Smooth muscle cell (in vitro differentiated cells): ENCODE measurements around the gene ASB11. TPM values are rescaled to one million over a fixed set of nuclear protein-coding genes. Genes with fewer than 3 reads are reported as not detected.
"Not testable (repeated sequence)": the region's sequence is repeated elsewhere in the genome, so short reads cannot be mapped to it uniquely, and the experiment has no call there.

Experiments
- DNase-seq: peaks from one replicate; lab custom pipeline; 2025; ENCODE audit not compliant: unreplicated experiment; lab: John Stamatoyannopoulos, UW
- H2AFZ ChIP-seq: fragments of 200-600 bp; sonication (generic); 2 replicates; pipeline ENCODE4 v1.6.0; 2016; ENCODE audit warnings: antibody characterized with exemption, low read depth, mild to moderate bottlenecking
- H3F3A ChIP-seq: fragments of 200-600 bp; sonication (generic); 2 replicates; pipeline ENCODE4 v1.6.0; 2017; ENCODE audit warnings: antibody characterized with exemption, low read depth
- H3K27ac ChIP-seq: fragments of 200-600 bp; sonication (generic); 2 replicates; pipeline ENCODE4 v1.5.1; 2016; ENCODE audit warnings: low read depth, mild to moderate bottlenecking
- H3K27me3 ChIP-seq: fragments of 200-600 bp; sonication (generic); 2 replicates; pipeline ENCODE4 v1.6.1; 2016; ENCODE audit warnings: low read depth, mild to moderate bottlenecking
- H3K36me3 ChIP-seq: fragments of 200-600 bp; sonication (generic); 2 replicates; pipeline ENCODE4 v1.5.1; 2016; ENCODE audit warnings: low read depth
- H3K4me1 ChIP-seq: fragments of 200-600 bp; sonication (generic); 2 replicates; pipeline ENCODE4 v1.5.1; 2016; ENCODE audit warnings: low read depth
- H3K4me2 ChIP-seq: fragments of 200-600 bp; sonication (generic); 2 replicates; pipeline ENCODE4 v1.6.0; 2016; ENCODE audit warnings: mild to moderate bottlenecking
- H3K4me3 ChIP-seq: fragments of 200-600 bp; sonication (generic); 2 replicates; pipeline ENCODE4 v1.5.1; 2016; ENCODE audit warnings: mild to moderate bottlenecking
- H3K79me2 ChIP-seq: fragments of 200-600 bp; sonication (generic); 2 replicates; pipeline ENCODE4 v1.6.0; 2016; ENCODE audit warnings: low read depth, mild to moderate bottlenecking
- H3K9ac ChIP-seq: fragments of 200-600 bp; sonication (generic); 2 replicates; pipeline ENCODE4 v1.6.0; 2016; ENCODE audit warnings: low read depth
- H3K9me3 ChIP-seq: fragments of 200-600 bp; sonication (generic); replicated peaks from 2 replicates; pipeline ENCODE4 v1.5.1; 2016; ENCODE audit warnings: low read depth
- H4K20me1 ChIP-seq: fragments of 200-600 bp; sonication (generic); 2 replicates; pipeline ENCODE4 v1.6.0; 2016; ENCODE audit warnings: low read depth
- CTCF ChIP-seq: fragments of 200-600 bp; sonication (generic); IDR thresholded peaks from 2 replicates; pipeline ENCODE4 v1.5.1; 2017; ENCODE audit warnings: borderline replicate concordance, mild to moderate bottlenecking, antibody characterized with exemption; ENCODE audit not compliant: insufficient read depth, poor library complexity, severe bottlenecking
- WGBS: methylation state at CpG from one replicate; pipeline ENCODE4 v1.1.7; 2016; ENCODE audit warnings: low lambda C conversion rate; 5-methylcytosine and 5-hydroxymethylcytosine counted together
- polyA plus RNA-seq: library from polyadenylated mRNA; unstranded; fragments of >200 nt; fragmentation: Nextera tagmentation; extraction: Ambion mirVana; gene quantifications from 2 replicates; pipeline ENCODE4 v1.2.1, GENCODE V29; 2016
- total RNA-seq: library from RNA; depleted of rRNA; stranded (reverse); fragments of >200 nt; gene quantifications from 2 replicates; pipeline ENCODE4 v1.2.3, GENCODE V29; 2014

Gene ASB11
- total and polyA plus RNA-seq, 2 experiments from 2014 or later, result not detected

GRCh38 chrX:15319075-15319474 lies 3.6 kb upstream of the ASB11 start:
- H3K4me2 ChIP-seq, result no peak overlapping the region
- WGBS, result 87% methylated on average over 4 of the region's 4 CpGs

GRCh38 chrX:15314472-15314871 lies 968 bp downstream of the ASB11 start:
- Histone ChIP-seq H3K36me3 (no peaks in the 10 kb centered on the region), H2AFZ (no peak overlapping the region), H3K9me3 (no peaks in the 10 kb centered on the region), H4K20me1 (no peaks in the 10 kb centered on the region), H3K27ac (no peak overlapping the region), H3F3A (no peaks in the 10 kb centered on the region), H3K4me2 (no peak overlapping the region), H3K9ac (no peak overlapping the region), H3K79me2 (no peaks in the 10 kb centered on the region), H3K4me3 (no peak overlapping the region), H3K27me3 (no peaks in the 10 kb centered on the region), H3K4me1 (no peaks in the 10 kb centered on the region)
- DNase-seq, result no peak
- 61% methylated on average over 2 of the region's 2 CpGs for WGBS
- no peak for TF ChIP-seq CTCF

More at GRCh38 chrX:15319075-15319474, 3.6 kb upstream of the ASB11 start:
- H3F3A ChIP-seq, result no peaks in the 10 kb centered on the region
- H3K27ac ChIP-seq, result no peak overlapping the region
- H4K20me1 ChIP-seq, result no peaks in the 10 kb centered on the region
- H2AFZ ChIP-seq, result no peak overlapping the region
- TF ChIP-seq CTCF, result no peak
- no peaks in the 10 kb centered on the region for H3K27me3 ChIP-seq
- H3K79me2 ChIP-seq, result no peaks in the 10 kb centered on the region
- no peaks in the 10 kb centered on the region for H3K4me1 ChIP-seq
- no peaks in the 10 kb centered on the region for H3K9me3 ChIP-seq
- H3K36me3 ChIP-seq, result no peaks in the 10 kb centered on the region
- DNase-seq, result no peak
- H3K9ac ChIP-seq, result no peak overlapping the region
- H3K4me3 ChIP-seq, result no peak overlapping the region

GRCh38 chrX:15311119-15311518 lies 4.3 kb downstream of the ASB11 start:
- no peaks in the 10 kb centered on the region for H3K36me3 ChIP-seq
- DNase-seq, result no peak
- H3K4me2 ChIP-seq, result no peak overlapping the region
- H3K4me1 ChIP-seq, result no peaks in the 10 kb centered on the region
- H3F3A ChIP-seq, result no peaks in the 10 kb centered on the region
- no peak overlapping the region for H3K27ac ChIP-seq
- no peak overlapping the region for H3K9ac ChIP-seq
- H3K27me3 ChIP-seq, result no peaks in the 10 kb centered on the region
- no peak overlapping the region for H2AFZ ChIP-seq
- no peak overlapping the region for H3K4me3 ChIP-seq
- no peaks in the 10 kb centered on the region for H4K20me1 ChIP-seq
- no peak for TF ChIP-seq CTCF
- no peaks in the 10 kb centered on the region for H3K9me3 ChIP-seq
- WGBS, result 88% methylated on average over 3 of the region's 3 CpGs
- H3K79me2 ChIP-seq, result no peaks in the 10 kb centered on the region

GRCh38 chrX:15310117-15310516 lies 5.3 kb downstream of the ASB11 start:
- Histone ChIP-seq H3K9me3 (no peaks in the 10 kb centered on the region), H3K36me3 (no peaks in the 10 kb centered on the region), H3K4me3 (no peak overlapping the region), H4K20me1 (no peaks in the 10 kb centered on the region), H3K27ac (no peak overlapping the region), H3K79me2 (no peaks in the 10 kb centered on the region), H3K4me1 (no peaks in the 10 kb centered on the region), H3F3A (no peaks in the 10 kb centered on the region), H3K4me2 (no peak overlapping the region), H3K9ac (no peak overlapping the region), H2AFZ (no peak overlapping the region), H3K27me3 (no peaks in the 10 kb centered on the region)
- WGBS, result 82% methylated on average over 3 of the region's 3 CpGs
- no peak for TF ChIP-seq CTCF
- DNase-seq, result no peak

GRCh38 chrX:15305899-15306298 lies 9.5 kb downstream of the ASB11 start:
- H3K4me2 ChIP-seq, H3K4me1 ChIP-seq, H3F3A ChIP-seq, H3K79me2 ChIP-seq, H4K20me1 ChIP-seq, H3K27ac ChIP-seq, DNase-seq, H3K27me3 ChIP-seq, H3K9me3 ChIP-seq, H3K4me3 ChIP-seq, H2AFZ ChIP-seq, H3K9ac ChIP-seq, H3K36me3 ChIP-seq: not testable (repeated sequence)
- WGBS, result 66% methylated on average over 3 of the region's 3 CpGs
